GF-D8 (cell line): ENCODE data around the gene RFTN2.
"Not testable (repeated sequence)": the region's sequence is repeated elsewhere in the genome, so short reads cannot be mapped to it uniquely, and the experiment has no call there.

Experiments used
- DNase-seq: peaks from one replicate; lab custom pipeline; 2025; lab: John Stamatoyannopoulos, UW

RFTN2 gene, protein sequence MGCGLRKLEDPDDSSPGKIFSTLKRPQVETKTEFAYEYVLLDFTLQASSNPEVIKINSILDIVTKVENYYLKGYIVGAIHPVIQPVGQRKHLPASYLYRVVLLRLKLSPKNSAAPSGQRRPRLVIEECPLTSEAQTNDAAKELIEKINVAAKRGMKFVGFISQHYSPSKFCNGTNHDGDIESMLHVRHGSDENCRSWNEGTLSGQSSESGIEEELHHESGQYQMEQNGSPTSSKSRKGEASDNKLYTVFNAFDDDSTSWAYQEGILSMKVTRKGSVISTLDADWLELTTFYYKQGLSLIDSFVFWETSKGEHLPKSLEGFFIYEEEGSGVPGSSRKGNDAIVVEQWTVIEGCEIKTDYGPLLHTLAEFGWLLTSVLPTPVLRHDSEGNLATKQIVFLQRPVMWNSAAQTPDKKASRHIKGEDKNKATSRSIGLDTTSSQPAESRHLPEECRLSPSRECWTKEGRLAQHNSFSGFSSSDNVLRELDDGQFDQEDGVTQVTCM

DNA sequence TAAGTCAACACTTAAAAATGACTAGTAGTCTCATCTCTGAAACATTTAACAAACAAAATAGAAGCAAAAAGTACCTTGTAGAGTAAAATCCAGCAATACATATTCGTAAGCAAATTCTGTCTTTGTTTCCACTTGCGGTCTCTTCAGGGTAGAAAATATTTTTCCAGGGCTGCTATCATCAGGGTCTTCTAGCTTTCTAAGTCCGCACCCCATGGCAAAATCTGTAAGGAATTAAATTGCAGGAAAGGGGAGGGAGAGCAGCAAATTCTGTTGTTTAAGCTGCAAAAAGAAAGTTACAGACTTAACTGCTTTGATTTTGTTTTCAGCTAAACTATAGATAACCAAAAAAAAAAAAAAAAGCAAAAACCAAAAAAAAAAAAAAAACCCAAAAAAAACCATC is at the start of gene RFTN2:
Gene RFTN2, minus strand, starts transcription at position 342 of the 400 bp plus-strand sequence. Its CDS starts 129 bp downstream, at position 213.
- no peak for DNase-seq

DNA sequence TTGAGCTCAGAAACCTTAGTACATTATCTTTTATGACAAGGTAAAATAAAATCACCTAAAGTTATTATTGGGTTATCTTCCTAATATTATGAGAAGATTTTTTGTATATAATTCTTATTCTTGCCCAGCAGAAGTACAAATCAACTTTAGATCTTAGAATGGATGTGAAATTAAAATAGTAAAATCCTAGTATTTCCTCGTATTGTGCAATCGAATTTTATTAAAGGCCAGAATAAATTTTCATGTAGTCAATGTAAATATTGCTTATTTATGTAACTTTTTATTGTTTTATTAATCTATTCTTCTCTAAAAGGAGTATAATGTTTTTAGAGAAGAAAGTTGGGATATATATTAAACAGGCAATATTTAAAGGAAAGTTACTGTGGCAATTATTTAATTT is 42.5 kb upstream of the RFTN2 start:
- no peak for DNase-seq

DNA sequence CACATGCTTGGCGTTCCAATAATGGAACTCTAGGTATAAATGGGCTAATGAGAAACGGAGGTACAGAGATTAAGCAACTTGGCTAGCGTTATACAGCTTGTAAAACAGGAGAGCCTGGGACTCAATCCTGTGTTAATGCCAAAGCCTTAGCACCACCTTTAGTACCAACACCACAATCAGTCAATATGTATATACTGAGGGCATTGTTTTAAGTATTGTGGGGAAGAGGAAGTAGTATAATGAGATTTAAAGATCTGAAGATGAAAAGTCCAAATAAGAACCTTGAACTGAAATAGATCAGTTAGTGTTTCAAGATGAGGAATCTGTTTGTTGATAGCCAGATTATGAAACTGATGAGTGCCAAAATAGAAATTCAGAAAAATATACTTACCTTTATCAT is 37.9 kb upstream of the RFTN2 start:
- no peak for DNase-seq

DNA sequence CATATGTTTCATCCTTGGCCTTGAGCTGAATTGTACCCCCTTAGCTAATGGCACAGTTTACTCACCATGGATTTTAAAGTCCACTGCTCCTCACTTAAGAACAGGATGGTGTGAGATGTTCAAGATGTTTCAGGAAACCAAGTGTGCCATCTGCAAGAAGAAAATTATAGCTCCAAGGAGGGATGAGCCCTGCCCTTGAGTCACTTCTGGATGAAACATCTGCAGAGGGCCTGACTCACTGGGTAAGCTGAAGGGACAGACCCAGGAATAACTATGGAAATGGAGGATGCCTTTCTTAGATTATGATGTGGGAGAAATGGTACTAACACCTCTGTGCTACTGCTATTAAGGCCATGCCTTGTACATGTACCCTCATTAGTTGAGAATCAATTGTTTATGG is 36.2 kb upstream of the RFTN2 start:
- DNase-seq: no peak

DNA sequence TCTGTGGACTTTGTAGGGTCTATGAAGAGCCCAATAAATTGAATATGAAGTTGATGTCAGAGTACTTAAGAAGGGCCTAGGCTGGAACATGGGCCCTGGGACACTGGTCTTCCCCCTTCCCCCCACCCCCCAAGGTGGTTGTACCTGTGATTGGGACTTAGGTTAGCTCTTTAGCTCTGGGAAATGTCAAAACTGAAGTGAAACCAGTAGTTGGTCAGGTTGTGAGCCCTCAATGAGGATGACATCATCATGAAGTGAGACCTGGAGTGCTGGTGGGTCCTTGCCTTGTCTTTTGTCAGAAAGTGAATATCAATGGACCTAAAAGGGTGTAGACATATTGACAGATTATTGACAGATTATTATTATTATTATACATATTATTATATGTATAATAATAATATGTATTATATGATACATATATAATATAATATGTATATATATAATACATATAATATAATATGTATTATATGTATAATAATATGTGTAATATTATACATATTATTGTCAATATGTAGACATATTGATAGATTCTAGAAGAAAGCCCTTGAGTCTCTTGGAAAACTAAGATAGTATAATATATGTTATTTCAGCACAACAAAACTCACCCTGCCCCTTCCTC is 35.1 kb upstream of the RFTN2 start:
- DNase-seq: no peak

DNA sequence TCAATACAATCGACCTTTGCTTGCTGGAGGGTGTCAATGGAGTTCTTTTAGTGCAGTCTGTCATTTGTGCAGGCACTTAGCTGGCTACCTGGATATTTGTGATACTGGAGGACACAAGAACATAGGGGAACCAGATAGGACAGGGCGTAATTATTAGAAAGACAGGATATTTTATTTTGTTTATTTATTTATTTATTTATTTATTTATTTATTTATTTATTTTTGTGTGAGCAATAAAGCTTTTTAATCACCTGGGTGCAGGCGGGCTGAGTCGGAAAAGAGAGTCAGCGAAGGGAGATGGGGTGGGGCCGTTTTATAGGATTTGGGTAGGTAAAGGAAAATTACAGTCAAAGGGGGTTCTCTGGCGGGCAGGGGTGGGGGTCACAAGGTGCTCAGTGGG is 33.8 kb upstream of the RFTN2 start:
- not testable (repeated sequence) for DNase-seq

DNA sequence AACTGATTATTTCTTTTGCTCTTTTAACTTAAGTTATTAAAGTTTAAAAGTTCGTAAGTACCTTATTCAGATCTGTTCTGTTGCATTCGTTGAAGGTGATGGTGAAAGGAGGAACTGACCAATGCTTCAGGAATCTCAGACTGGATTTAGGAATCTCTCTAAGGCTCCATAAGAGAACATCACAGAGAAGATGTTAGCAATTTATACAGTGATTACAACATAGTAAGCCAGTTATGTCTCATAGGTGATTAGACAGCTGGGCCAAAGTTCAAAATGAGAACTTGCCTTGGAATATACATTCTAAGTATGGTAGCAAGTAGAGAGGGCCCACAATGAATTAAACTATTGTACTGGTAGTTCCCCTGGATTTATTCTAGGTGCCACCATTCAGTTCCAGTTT is 32.9 kb upstream of the RFTN2 start:
- DNase-seq: no peak

DNA sequence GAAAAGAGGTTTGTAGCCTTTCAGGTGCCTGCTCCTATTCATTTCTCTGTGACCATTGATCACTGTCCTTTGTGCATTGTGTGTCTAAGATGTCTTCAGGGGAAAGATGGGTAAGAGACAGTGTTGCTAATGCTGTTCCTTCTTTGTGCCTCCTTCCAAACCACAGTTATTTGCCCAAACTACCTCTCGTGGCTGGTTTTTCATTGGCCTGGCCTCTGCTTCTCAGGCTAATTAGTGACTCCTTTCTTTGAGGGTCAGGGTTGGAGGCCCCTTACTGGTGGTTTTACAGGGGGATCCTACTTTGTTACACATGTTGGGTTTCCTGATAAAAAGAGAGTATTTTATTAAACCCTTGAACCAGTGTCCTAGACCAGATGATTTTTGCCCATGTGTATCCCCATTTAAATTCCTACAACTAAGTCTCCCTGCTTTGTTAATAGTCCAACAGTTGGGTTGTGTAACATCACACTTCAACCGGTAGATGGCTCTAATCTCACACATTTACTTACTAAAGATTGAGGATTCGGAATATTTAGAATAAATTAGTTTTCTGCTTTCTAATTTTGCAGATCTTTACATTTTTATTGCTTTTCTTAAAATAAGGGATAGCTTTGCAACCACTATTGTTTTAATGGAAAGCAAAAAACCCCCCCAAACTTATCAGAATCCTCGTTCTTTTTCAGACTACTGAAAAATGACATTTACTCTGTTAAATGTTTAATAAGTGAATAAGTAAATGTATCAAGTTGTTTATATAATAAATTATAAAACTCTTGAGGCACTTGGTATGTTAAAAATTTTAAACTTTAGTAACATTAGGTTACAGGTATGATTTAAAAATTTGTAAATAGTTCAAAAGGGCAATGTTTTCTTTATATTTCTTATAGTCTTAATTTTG is 32.2 kb upstream of the RFTN2 start:
- peak; percentile 16 for DNase-seq

DNA sequence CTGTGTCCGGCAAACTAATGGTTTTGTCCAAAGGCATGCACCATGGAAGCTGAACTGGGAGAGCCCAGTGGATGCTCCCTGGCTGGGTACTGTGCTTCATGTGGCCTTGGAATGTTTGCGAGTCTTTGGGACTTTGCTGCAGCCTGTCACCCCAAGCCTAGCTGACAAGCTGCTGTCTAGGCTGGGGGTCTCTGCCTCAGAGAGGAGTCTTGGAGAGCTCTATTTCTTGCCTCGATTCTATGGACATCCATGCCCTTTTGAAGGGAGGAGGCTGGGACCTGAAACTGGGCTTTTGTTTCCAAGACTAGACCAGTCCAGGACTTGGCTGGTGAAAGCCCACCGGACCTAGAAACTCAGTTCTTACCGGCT is 31.4 kb upstream of the RFTN2 start:
- no peak for DNase-seq

DNA sequence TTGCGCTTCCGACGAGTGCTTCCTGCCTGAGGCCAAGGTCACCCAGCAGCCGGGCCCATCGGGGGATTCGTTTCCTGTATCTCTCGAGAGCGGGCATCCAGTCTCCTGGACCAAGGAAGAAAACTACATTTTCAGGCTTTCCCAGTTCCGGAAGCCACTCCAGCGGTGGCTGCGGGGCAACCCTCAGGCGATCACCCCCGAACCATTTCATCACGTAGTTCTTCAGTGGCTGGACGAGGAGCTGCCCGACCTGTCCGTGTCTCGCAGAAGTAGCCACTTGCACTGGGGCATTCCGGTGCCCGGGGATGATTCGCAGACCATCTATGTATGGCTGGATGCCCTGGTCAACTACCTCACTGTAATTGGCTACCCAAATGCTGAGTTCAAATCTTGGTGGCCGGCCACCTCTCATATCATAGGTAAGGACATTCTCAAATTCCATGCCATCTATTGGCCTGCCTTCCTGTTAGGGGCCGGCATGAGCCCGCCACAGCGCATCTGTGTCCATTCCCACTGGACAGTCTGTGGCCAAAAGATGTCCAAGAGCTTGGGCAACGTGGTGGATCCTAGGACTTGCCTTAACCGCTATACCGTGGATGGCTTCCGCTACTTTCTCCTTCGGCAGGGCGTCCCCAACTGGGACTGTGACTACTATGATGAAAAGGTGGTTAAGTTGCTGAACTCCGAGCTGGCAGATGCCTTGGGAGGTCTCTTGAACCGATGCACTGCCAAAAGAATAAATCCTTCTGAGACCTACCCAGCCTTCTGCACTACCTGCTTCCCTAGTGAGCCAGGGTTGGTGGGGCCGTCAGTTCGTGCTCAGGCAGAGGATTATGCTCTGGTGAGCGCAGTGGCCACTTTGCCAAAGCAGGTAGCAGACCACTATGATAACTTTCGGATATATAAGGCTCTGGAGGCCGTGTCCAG is 30.8 kb upstream of the RFTN2 start:
- DNase-seq: no peak

DNA sequence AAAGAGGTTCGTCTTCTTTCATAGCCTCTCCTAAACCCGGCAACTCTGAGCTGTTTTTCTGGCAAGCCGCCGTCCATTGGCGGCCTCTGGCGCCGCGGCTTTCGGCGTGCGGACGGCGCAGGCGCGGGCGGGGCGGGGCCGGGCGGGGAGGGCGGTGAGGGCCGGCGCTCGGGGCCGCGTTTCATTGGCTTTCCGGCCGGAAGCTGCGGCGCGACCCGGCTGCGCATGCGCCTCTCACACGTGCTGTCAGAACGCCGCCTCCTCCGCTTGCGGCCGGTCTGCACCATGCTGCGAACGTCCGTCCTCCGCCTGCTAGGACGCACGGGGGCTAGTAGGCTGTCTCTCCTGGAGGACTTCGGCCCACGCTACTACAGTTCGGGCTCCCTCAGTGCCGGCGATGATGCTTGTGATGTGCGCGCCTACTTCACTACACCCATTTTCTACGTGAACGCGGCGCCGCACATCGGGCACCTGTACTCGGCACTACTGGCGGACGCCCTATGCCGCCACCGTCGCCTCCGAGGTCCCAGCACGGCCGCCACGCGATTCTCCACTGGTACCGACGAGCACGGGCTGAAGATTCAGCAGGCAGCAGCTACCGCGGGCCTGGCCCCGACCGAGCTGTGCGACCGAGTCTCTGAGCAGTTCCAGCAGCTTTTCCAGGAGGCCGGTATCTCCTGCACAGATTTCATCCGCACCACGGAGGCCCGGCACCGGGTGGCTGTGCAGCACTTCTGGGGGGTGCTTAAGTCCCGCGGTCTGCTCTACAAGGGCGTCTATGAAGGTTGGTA is 29.9 kb upstream of the RFTN2 start, which contains the start of gene MARS2:
Gene MARS2, plus strand, starts transcription at position 249 of the 791 bp plus-strand sequence. Its CDS starts 37 bp downstream, at position 286.
- DNase-seq: peak; percentile 77

DNA sequence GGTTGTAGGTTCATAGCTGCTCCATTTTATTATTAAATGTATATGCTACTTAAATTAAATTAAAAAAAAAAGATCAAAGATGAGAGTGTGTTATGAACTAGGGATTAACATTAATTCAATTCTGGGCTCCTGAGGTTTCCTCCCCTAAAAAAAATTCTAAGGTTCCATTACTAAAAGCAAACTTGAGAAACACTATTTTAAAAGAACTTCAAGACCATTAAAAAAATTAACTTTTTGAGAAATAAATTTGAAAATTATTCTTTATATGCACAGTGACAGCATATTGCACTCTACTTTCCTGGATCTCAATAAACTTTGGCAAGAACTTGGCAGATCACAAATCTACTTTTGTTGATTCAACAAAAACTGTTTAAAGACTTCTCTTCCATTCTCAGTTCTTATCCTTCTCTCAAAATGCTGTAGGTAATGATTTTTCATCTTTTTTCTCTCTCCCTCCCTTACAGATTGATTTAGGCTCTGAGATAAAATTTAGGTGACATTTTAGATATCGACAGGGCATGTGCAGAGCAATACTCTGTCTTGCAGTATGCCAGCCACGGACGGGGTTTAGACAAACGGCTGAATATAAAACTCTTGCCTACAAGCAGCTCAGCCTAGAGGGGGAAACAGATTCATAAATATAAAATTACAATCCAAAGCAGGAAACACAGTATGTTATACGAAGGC is 29.2 kb upstream of the RFTN2 start:
- DNase-seq: peak; percentile 60

DNA sequence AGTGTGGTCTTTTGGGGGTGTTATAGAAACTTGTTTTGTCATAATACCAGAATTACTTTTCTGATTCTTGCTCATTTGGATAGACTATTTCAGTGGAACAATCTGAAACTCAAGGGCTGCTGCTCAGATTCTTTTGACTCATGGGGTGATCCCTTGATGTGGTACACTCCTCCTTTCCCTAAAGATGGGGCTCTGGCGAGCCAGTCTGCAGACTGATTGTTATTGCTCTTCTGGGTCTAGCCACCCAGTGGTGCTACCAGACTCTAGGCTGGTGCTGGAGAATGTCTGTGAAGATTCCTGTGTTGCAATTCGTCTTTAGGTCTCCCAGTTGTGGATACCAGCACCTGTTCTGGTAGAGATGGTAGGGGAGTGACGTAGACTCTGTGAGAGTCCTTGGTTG is 25.6 kb upstream of the RFTN2 start:
- DNase-seq: no peak

DNA sequence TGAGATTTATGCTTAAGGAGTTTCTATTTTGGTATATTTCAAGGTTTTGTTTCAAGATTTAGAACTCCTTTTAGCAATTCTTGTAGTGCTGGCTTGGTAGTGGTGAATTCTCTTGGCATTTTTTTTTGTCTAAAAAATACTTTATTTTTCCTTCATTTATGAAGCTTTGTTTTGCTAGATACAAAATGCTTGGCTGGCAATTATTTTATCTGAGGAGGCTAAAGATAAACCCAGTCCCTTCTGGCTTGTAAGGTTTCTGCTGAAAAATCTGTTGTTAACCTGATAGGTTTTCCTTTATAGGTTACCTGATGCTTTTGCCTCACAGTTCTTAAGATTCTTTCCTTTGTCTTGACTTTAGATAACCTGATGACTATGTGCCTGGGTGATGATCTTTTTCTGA is 24.3 kb upstream of the RFTN2 start:
- DNase-seq: not testable (repeated sequence)

DNA sequence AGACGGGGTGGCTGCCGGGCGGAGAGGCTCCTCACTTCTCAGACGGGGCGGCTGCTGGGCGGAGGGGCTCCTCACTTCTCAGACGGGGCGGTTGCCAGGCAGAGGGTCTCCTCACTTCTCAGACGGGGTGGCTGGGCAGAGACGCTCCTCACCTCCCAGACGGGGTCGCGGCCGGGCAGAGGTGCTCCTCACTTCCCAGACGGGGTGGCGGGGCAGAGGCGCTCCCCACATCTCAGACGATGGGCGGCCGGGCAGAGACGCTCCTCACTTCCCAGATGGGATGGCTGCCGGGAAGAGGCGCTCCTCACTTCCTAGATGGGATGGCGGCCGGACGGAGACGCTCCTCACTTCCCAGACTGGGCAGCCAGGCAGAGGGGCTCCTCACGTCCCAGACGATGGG is 21.2 kb upstream of the RFTN2 start:
- not testable (repeated sequence) for DNase-seq

DNA sequence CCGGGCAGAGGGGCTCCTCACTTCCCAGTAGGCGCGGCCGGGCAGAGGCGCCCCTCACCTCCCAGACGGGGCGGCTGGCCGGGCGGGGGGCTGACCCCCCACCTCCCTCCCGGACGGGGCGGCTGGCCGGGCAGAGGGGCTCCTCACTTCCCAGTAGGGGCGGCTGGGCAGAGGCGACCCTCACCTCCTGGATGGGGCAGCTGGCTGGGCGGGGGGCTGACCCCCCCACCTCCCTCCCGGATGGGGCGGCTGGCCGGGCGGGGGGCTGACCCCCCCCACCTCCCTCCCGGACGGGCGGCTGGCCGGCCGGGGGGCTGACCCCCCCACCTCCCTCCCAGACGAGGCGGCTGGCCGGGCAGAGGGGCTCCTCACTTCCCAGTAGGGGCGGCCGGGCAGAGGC is 20.6 kb upstream of the RFTN2 start:
- DNase-seq: not testable (repeated sequence)

DNA sequence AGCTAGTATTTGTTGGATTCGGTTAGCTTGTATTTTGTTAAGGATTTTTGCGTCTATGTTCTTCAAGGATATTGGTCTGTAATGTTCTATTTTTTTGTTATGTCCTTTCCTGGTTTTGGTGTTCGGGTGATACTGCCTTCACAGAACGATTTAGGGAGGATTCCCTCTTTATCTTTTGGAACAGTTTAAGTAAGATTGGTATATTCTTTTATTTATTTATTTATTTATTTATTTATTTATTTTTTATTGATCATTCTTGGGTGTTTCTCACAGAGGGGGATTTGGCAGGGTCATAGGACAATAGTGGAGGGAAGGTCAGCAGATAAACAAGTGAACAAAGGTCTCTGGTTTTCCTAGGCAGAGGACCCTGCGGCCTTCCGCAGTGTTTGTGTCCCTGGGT is 19.8 kb upstream of the RFTN2 start:
- not testable (repeated sequence) for DNase-seq

DNA sequence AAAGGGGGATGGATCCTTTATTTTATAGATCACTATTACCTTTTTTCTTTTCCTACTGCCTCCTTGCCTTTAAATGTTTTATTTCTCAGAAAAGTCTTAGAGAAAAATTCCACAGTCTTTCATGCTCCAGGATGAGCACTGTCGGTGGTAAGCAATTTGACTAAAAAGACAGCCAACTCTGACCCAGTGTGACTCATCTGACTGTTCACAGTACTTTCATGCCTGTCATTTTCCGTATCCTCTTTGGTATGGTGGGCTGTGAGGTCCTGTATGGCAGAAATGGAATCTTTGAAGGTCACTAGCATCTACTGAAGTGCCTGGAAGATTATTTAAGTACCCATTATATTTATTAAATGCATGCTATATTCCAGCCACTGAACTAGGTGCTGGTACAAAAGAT is 2.1 kb upstream of the RFTN2 start:
- no peak for DNase-seq

DNA sequence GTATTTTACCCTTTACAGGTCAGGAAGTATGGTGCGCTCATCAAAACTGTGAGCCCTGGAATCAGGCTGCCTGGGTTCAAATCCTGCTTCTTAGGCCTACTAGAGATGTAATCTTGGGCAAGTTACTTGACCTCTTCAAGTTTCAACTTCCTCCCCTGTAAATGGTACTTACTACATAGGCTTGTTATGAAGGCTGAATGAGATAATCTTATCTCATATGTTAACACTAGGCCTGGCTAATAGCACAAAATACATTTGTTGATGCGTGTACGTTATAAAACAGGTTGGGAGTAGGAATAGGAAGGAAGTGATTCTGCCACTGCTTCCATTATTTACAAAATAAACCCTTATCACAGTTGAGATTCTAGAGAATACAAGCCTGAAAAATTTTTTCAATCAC is 1.7 kb upstream of the RFTN2 start:
- DNase-seq: no peak

DNA sequence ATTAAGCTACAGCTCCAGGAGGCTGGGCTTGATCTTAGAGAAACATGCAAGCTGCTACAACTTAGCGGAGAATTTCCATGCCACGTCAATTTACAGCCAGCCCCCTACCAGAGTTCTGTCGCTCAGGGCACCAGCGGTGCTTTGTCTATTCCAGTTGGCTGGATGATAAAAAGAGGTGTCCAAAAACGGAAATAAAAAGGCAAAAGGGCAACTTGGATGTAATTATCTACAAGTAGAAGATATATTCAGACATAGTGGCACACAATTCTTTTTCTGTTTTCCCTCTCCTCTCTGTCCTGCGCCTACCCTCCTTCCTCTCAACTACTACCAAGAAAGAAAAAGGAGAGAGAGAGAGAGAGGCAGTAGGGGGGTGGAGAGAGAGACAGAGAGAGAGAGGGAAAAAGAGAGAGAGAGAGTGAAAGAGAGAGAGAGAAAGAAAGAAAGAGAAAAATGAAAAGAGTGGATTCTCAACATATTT is 363 bp upstream of the RFTN2 start:
- no peak for DNase-seq
